Upper lobe of left lung (tissue), 6 donors: ENCODE data around the gene ITGAX. TPM values are rescaled to one million over a fixed set of nuclear protein-coding genes. Genes with fewer than 3 reads are reported as not detected.

ENCODE experiments used
- ATAC-seq, 2 donors: fragments of 200-7000 bp; cut with Tn5 transposase; one replicate each; pipeline ENCODE4 v1.9.1; 2022; ENCODE audit warnings: mild to moderate bottlenecking in 2 of 2, moderate library complexity in 2 of 2; ENCODE audit not compliant: low FRiP score in 2 of 2
- DNase-seq, 2 donors: peaks; one replicate each; pipeline ENCODE4 v3.0.0-alpha.2; 2019 to 2020
- H3K27ac ChIP-seq, 4 donors: fragments of 200-600 bp; sonication (generic); one replicate each; pipeline ENCODE4 v1.5.1; 2016 to 2019
- H3K27me3 ChIP-seq, 4 donors: fragments of 200-600 bp; sonication (generic); one replicate each; pipeline ENCODE4 v1.5.1; 2017 to 2019
- H3K36me3 ChIP-seq, 4 donors: fragments of 200-600 bp; sonication (generic); one replicate each; pipeline ENCODE4 v1.5.1; 2016 to 2019
- H3K4me1 ChIP-seq, 4 donors: fragments of 200-600 bp; sonication (generic); one replicate each; pipeline ENCODE4 v1.5.1; 2018 to 2019
- H3K4me3 ChIP-seq, 4 donors: fragments of 200-600 bp; sonication (generic); one replicate each; pipeline ENCODE4 v1.5.1; 2017 to 2019; ENCODE audit warnings: mild to moderate bottlenecking in 2 of 4, moderate library complexity in 1 of 4
- H3K9me3 ChIP-seq, 4 donors: fragments of 200-600 bp; sonication (generic); one replicate each; pipeline ENCODE4 v1.5.1; 2018 to 2019
- EP300 ChIP-seq, 4 donors: sonication (generic); formaldehyde crosslinking; IDR thresholded peaks; one replicate each; pipeline ENCODE4 v1.5.1; 2017; ENCODE audit warnings: antibody characterized with exemption in 4 of 4, control low read depth in 2 of 4
- POLR2A ChIP-seq, 4 donors: fragments of 450-650 bp; IDR thresholded peaks; one replicate each; pipeline ENCODE4 v1.5.1; 2016 to 2017; ENCODE audit warnings: antibody characterized with exemption in 4 of 4, mild to moderate bottlenecking in 2 of 4
- POLR2AphosphoS5 ChIP-seq, 2 donors: sonication (generic); formaldehyde crosslinking; IDR thresholded peaks; one replicate each; pipeline ENCODE4 v1.5.1; 2017; ENCODE audit warnings: antibody characterized with exemption in 2 of 2
- WGBS, 2 donors: methylation state at CpG; one replicate each; pipeline ENCODE4 v1.1.5; 2017 to 2018; 5-methylcytosine and 5-hydroxymethylcytosine counted together
- total RNA-seq, 6 donors: library from RNA; depleted of rRNA in 4 of 6; stranded (reverse); fragments of >200 nt in 4 of 6; gene quantifications; one replicate each; pipeline versions ENCODE4 v1.1.0 to v1.2.1, GENCODE V29; 2016 to 2021
- TF ChIP-seq, protein P1 (sequence below), 6 experiments: fragments of 450-650 bp in 4 of 6; fragments of 200-600 bp in 2 of 6; sonication (generic) in 2 of 6; IDR thresholded peaks; one replicate each; pipeline ENCODE4 v1.5.1; 2016 to 2019; ENCODE audit warnings: antibody characterized with exemption in 6 of 6
- donor health status: DM: no; HTN: no; CAD: no; lungs with moderate emphysema.
- donor health status: DM: no; HTN: yes; CAD: no; lungs with severe emphysema.

The ITGAX gene
- total RNA-seq, 6 donors from 2014 or later, result 24.0 to 318 (median 134) TPM

DNA sequence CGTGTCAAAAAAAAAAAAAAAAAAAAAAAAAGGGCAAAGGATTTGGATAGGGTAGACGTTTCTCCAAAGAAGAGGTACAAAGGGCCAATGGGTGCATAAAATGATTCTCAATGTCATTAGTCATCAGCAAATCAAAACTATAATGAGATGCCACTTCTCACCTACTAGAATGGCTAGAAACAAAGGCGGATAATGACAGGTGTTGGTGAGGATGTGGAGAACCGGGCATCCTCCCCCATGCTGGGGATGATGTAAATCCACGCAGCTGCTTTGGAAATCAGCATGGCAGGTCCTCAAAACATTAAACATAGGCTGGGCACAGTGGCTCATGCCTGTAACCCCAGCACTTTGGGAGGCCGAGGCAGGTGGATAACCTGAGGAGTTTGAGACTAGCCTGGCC, 9.4 kb downstream of the ITGAX start:
- Histone ChIP-seq H3K27ac (no peak overlapping the region), H3K4me1 (no peaks in the 10 kb centered on the region), H3K27me3 (no peaks in the 10 kb centered on the region), H3K4me3 (no peak overlapping the region), H3K9me3 (no peaks in the 10 kb centered on the region), H3K36me3 (no peaks in the 10 kb centered on the region)
- DNase-seq (no peak), ATAC-seq (no peak)
- WGBS, 2 donors, result 69 to 75% methylated on average over 6 of the region's 6 CpGs
- TF ChIP-seq POLR2A (IDR thresholded peaks at IDR 0.05) (no peak), POLR2AphosphoS5 (IDR thresholded peaks at IDR 0.05) (no peak)

- WGBS, 2 donors, result 90 to 96% methylated on average over 7 of the region's 7 CpGs
- H3K27ac ChIP-seq, result no peak overlapping the region
- no peaks in the 10 kb centered on the region for H3K4me1 ChIP-seq
- no peak for ATAC-seq
- no peaks in the 10 kb centered on the region for H3K36me3 ChIP-seq
- no peak overlapping the region for H3K4me3 ChIP-seq
- TF ChIP-seq, protein P1, sequence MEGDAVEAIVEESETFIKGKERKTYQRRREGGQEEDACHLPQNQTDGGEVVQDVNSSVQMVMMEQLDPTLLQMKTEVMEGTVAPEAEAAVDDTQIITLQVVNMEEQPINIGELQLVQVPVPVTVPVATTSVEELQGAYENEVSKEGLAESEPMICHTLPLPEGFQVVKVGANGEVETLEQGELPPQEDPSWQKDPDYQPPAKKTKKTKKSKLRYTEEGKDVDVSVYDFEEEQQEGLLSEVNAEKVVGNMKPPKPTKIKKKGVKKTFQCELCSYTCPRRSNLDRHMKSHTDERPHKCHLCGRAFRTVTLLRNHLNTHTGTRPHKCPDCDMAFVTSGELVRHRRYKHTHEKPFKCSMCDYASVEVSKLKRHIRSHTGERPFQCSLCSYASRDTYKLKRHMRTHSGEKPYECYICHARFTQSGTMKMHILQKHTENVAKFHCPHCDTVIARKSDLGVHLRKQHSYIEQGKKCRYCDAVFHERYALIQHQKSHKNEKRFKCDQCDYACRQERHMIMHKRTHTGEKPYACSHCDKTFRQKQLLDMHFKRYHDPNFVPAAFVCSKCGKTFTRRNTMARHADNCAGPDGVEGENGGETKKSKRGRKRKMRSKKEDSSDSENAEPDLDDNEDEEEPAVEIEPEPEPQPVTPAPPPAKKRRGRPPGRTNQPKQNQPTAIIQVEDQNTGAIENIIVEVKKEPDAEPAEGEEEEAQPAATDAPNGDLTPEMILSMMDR (IDR thresholded peaks at IDR 0.05), result no peak
- TF ChIP-seq POLR2A (IDR thresholded peaks at IDR 0.05), result no peak
- no peak for TF ChIP-seq POLR2AphosphoS5 (IDR thresholded peaks at IDR 0.05)
- no peak for TF ChIP-seq EP300 (IDR thresholded peaks at IDR 0.05)
- DNase-seq, result peak in 1 of 2 donors; percentile 2
- H3K9me3 ChIP-seq, result no peaks in the 10 kb centered on the region
- no peaks in the 10 kb centered on the region for H3K27me3 ChIP-seq
These were observed 10.3 kb downstream of the ITGAX start for GRCh38 chr16:31365131-31365865.

GRCh38 chr16:31367853-31368252, 12.9 kb downstream of the ITGAX start:
- peak in 1 of 2 donors; percentile 75 for ATAC-seq

DNA sequence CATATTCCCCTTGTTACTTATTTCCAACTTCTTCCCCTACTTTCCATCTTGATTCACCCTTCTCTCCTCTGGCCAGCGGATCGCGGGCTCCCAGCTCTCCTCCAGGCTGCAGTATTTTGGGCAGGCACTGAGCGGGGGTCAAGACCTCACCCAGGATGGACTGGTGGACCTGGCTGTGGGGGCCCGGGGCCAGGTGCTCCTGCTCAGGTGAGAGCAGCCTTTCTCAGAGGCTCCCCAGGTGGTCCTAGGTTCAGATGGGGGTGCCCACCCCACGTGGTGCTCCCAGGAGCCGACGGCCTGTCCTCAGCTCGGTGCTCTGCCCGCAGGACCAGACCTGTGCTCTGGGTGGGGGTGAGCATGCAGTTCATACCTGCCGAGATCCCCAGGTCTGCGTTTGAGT, 16.0 kb downstream of the ITGAX start:
- Histone ChIP-seq H3K4me3 (no peak overlapping the region), H3K36me3 (peaks cover 0 to 8% (median 0%) of the 10 kb centered on the region in 4 donors), H3K27me3 (no peaks in the 10 kb centered on the region), H3K27ac (no peak overlapping the region), H3K9me3 (peaks cover 0 to 6% (median 2%) of the 10 kb centered on the region in 4 donors), H3K4me1 (no peaks in the 10 kb centered on the region)
- 90 to 94% methylated on average over 7 of the region's 12 CpGs for WGBS, 2 donors
- DNase-seq (no peak), ATAC-seq (peak; percentile 9 to 41)
- TF ChIP-seq POLR2A (IDR thresholded peaks at IDR 0.05) (no peak), POLR2AphosphoS5 (IDR thresholded peaks at IDR 0.05) (no peak), EP300 (IDR thresholded peaks at IDR 0.05) (no peak)
- TF ChIP-seq, protein P1 (IDR thresholded peaks at IDR 0.05), result no peak

More at GRCh38 chr16:31367853-31368252, 12.9 kb downstream of the ITGAX start:
- H3K4me3 ChIP-seq, result no peak overlapping the region
- DNase-seq, result no peak
- no peaks in the 10 kb centered on the region for H3K27me3 ChIP-seq
- H3K36me3 ChIP-seq, result peaks cover 0 to 8% (median 0%) of the 10 kb centered on the region in 4 donors
- no peaks in the 10 kb centered on the region for H3K9me3 ChIP-seq
- WGBS, 2 donors, result 62 to 72% methylated on average over 3 of the region's 3 CpGs
- TF ChIP-seq POLR2AphosphoS5 (IDR thresholded peaks at IDR 0.05), result peak in 1 of 2 donors; percentile 34
- TF ChIP-seq, protein P1 (IDR thresholded peaks at IDR 0.05), result no peak
- H3K4me1 ChIP-seq, result no peaks in the 10 kb centered on the region
- H3K27ac ChIP-seq, result peak overlapping the region in 3 of 4 donors; percentile 30 to 69 (median 42)

DNA sequence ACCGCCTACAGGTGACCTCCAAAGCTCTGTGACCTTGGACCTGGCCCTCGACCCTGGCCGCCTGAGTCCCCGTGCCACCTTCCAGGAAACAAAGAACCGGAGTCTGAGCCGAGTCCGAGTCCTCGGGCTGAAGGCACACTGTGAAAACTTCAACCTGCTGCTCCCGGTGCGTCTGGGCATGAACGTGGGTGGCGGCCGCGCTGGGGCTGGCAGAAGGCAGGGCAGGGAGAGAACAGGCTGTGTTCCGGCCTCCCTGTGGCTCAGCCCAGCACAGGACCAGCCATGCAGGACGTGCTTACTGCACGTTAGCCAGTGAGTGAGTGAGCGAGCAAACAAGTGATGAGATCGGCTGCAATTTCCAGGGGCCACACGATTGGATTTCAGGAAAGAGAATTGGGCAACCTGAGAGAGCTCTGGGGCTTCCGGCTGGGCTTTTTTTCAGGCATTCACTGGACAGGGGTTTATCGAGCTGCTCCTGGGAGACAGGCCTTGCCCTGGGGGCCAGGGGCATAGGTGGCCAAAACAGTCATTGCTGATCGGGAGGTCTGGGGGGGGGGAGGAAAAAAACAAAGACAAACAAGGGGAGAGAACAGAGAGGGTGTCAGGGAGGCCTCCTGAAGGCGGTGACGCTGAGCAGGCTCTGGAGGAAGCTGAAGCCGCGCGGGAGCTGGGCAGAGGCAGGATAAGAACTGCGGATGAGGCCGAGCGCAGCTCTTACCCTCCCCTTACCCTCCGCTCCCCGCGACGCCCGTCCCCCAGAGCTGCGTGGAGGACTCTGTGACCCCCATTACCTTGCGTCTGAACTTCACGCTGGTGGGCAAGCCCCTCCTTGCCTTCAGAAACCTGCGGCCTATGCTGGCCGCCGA, 16.9 kb downstream of the ITGAX start:
- ATAC-seq (no peak), DNase-seq (no peak)
- peaks cover 0 to 6% (median 2%) of the 10 kb centered on the region in 4 donors for H3K9me3 ChIP-seq
- H3K27ac ChIP-seq, result no peak overlapping the region
- H3K4me3 ChIP-seq, result no peak overlapping the region
- H3K36me3 ChIP-seq, result peaks cover 0 to 8% (median 0%) of the 10 kb centered on the region in 4 donors
- TF ChIP-seq EP300 (IDR thresholded peaks at IDR 0.05), result no peak
- TF ChIP-seq POLR2AphosphoS5 (IDR thresholded peaks at IDR 0.05), result no peak
- WGBS, 2 donors, result 82 to 84% methylated on average over 41 to 42 of the region's 42 CpGs
- H3K27me3 ChIP-seq, result no peaks in the 10 kb centered on the region
- H3K4me1 ChIP-seq, result no peaks in the 10 kb centered on the region
